Peyer's patch (tissue), 4 donors: ENCODE measurements around the gene SMC5.

ENCODE experiments used
- CTCF ChIP-seq, 6 experiments: fragments of 450-650 bp in 4 of 6; fragments of 200-600 bp in 2 of 6; sonication (generic) in 1 of 6; IDR thresholded peaks; one replicate each; pipeline ENCODE4 v1.5.1; 2017 to 2019; ENCODE audit warnings: antibody characterized with exemption in 6 of 6, mild to moderate bottlenecking in 3 of 6, moderate library complexity in 1 of 6
- POLR2A ChIP-seq, 2 donors: fragments of 450-650 bp; IDR thresholded peaks; one replicate each; pipeline ENCODE4 v1.5.1; 2017; ENCODE audit warnings: antibody characterized with exemption in 2 of 2, mild to moderate bottlenecking in 2 of 2, moderate library complexity in 2 of 2

DNA sequence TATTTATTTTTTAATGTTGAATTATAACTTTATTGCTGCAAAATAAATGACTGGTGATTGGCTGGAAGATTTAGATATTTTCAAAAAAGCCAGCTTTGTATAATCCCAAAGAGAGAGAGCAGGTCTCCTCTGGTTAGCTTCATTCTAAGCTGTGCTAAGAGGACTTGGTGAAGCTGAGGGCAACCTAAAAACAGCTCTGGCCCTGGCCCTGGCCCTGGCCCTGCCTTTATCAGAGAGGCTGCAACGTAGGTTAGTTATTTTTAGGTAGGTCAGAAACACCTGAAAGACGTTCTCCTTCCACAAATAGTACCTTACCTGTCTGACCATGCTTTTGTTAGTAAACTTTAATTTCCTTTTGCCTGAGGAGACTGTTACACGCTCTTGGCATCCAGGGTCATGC lies 97.0 kb downstream of the SMC5 start:
- TF ChIP-seq CTCF (IDR thresholded peaks at IDR 0.05) = no peak
- no peak for TF ChIP-seq POLR2A (IDR thresholded peaks at IDR 0.05)
